ENCODE results near the gene JUN.

The JUN gene

GRCh38 chr1:58754683-58755467, 29.0 kb downstream of the JUN start:
- DNase-seq = peak; percentile 4

DNA sequence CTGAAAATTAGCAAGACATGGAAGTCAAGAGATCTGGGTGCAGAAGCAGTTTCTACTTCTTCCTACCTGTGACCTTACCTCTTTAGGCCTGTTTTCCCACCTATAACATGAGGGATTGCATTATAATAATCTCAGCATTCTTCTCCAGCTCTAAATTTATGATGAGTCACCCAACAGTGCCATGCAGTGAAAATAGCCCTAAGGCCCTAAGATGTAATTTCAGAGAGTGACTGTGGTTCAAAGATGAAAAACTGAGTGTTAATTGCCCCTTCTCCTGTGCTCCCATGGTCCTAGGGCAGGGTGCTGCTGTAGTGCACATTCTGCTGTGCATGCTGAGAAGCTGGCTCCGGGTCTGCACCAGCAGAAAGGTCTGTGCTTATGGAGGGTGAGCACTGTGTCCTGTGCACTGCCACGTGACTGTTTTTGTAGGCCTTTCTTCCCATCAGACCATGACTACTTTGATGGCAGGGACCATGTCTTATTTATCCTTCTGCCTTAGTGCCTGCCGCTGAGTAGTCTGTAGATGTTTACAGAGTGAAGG, 29.7 kb downstream of the JUN start:
- DNase-seq = no peak

- DNase-seq = no peak
These were observed 30.4 kb downstream of the JUN start for GRCh38 chr1:58753431-58753866.

DNA sequence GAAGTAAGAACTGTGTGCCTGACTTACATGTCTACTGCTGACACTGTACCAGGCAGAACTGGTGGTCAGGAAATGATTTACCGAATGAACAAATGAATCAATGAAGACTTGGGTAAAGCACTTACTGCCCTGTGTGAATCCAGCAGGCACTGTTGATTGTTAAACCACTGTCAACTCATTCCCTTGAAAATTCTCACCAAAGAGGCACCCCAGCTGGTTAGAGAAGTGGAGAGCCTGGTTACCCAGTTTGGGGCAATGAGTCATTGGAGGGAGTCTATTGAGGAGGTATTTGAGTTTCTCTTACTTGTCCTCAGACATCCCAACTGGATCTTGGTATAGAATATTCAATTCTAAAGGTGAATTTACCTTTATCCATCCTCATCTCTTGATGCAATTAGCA, 34.2 kb downstream of the JUN start:
- DNase-seq = no peak

DNA sequence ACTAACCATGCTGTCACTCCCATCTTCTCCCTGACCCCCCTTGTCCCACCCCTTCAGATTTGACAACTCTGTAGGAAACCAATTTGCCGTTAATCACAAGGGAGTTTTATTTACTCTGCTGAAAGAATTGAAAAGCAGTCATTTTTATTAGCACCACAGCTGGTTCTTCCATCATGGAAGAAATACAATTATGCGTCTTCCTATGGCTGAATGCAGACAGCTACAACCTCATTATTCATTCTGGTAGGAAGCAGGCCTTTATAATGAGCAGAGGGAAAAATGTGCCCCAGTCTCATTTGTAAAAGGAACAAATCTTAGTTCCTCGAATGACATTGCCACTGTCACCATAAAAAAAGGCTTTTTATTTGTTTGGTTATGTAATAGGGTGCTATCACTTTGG, 35.2 kb downstream of the JUN start:
- DNase-seq = no peak

GRCh38 chr1:58746757-58747156, 37.1 kb downstream of the JUN start:
- DNase-seq = no peak

- DNase-seq = no peak
These were observed 37.7 kb downstream of the JUN start for GRCh38 chr1:58746182-58746581.

- DNase-seq = no peak
These were observed 38.2 kb downstream of the JUN start for GRCh38 chr1:58745666-58746065.

GRCh38 chr1:58745117-58745516, 38.7 kb downstream of the JUN start:
- no peak for DNase-seq

DNA sequence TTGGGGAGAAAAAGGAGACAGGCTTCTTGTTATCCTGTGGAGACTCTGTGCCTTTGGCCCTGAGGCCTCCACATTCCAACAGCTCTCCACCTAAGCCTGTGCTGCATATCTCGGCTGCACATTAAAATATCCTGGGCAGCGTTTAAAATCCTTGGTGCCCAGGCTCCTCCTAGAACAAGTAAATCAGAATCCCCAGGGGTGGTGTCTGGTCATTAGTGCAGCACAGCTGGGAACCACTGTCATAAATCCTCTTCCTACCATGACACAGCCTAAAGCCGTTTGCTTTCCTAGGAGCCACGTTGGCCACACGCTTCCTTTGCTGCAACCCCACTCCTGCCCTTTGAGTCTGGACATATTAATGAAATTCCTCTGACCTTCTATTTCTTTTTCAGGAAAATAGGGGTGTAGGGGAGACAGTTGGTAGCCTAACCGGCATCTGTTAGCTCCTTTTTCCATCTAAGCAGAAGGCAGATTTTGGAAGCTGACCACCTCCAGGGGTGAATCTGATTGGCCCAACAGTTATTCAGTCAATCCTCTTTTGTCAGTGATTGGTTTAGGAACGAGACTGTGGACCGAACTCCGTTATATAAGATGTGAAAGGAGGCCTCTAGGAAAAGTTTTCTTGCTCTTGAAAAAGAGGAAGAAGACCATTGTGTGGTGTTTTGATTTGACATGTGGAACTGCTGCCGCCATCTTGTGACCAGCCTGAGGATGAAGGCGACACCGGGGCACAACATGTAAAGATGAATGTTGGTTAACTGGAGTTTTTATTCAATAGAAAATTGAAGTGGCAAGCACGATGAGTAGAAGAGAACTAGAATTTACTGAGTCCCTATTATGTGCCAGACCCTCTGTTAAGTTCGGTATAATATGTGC, 41.9 kb downstream of the JUN start:
- DNase-seq = no peak

DNA sequence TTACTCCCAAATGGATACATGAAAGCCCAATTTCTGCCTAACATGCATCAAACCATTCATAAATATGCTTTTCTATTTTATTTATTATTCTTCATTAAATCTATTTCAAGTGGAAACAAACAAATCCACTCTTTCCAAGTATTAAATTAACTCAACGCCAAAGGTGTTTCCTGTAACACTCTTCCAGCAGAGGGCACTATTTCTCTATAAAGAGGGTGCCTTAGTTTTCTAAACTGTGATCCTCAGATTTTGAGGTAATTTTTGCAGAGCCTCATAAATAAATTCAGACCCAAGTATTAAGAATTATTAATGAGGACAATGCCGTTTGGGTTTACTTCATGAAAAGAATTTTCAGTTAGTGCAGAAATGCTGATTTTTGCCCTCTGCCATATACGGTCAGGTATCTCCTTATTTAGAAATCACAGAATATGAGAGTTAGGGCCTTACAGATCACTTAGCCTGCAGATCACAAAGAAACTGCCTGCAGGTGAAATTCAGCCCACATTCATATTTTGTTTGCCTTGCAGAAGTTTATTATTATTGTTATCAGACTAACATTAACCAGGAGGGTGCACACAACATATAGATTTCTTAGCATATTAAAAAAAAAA, 43.9 kb downstream of the JUN start:
- no peak for DNase-seq

- DNase-seq = no peak
These were observed 45.0 kb downstream of the JUN start for GRCh38 chr1:58738876-58739275.

- DNase-seq = no peak
These were observed 48.3 kb downstream of the JUN start for GRCh38 chr1:58735586-58735985.

GRCh38 chr1:58734630-58735029, 49.2 kb downstream of the JUN start:
- DNase-seq = no peak

- DNase-seq = no peak
These were observed 51.6 kb downstream of the JUN start for GRCh38 chr1:58732087-58732775.

All from CD4-positive, alpha-beta T cell treated with Interferon gamma for 1 hour (primary cell).